PC-3 (cell line): Measurements from ENCODE around the gene ATP5PF.
"Not testable (repeated sequence)": the region's sequence is repeated elsewhere in the genome, so short reads cannot be mapped to it uniquely, and the experiment has no call there.

ENCODE experiments used
- CTCF ChIP-seq: fragments of 300-600 bp; sonication (generic); conservative IDR thresholded peaks from 2 replicates; pipeline ENCODE4 v1.5.1; 2017; ENCODE audit warnings: antibody characterized with exemption, low read depth, mild to moderate bottlenecking, low read length
- EZH2 ChIP-seq: fragments of 300-600 bp; sonication (generic); IDR thresholded peaks from one replicate; pipeline ENCODE4 v1.6.1; 2017; ENCODE audit warnings: antibody characterized with exemption, mild to moderate bottlenecking, low read length; ENCODE audit not compliant: unreplicated experiment
- EZH2phosphoT487 ChIP-seq: fragments of 300-600 bp; sonication (generic); IDR thresholded peaks from 2 replicates; pipeline ENCODE4 v1.6.1; 2018; ENCODE audit warnings: mild to moderate bottlenecking, antibody characterized with exemption, low read length, borderline replicate concordance

DNA sequence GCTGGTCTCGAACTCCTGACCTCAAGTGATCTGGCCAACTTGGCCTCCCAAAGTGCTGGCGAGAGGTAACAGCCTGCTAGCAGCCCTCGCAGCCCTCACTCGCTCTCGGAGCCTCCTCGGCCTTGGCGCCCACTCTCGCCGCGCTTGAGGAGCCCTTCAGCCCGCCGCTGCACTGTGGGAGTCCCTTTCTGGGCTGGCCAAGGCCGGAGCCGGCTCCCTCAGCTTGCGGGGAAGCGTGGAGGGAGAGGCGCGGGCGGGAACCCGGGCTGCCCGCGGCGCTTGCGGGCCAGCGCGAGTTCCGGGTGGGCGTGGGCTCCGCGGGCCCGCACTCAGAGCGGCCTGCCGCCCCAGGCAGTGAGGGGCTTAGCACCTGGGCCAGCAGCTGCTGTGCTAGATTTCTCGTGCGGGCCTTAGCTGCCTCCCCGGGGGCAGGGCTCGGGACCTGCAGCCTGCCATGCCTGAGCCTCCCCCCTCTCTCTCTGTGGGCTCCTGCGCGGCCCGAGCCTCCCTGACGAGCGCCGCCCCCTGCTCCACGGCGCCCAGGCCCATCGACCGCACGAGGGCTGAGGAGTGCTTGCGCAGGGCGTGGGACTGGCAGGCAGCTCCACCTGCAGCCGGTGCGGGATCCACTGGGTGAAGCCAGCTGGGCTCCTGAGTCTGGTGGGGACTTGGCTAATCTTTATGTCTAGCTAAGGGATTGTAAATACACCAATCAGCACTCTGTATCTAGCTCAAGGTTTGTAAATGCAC lies 43.6 kb upstream of the ATP5PF start:
- TF ChIP-seq CTCF, EZH2phosphoT487, EZH2: not testable (repeated sequence)
